ENCODE measurements around the gene FAM47E. TPM values are rescaled to one million over a fixed set of nuclear protein-coding genes. Genes with fewer than 3 reads are reported as not detected.

Gene FAM47E
- total and polyA plus RNA-seq, 4 donors: 0.85 to 2.5 (median 1.7) TPM

- TF ChIP-seq REST (IDR thresholded peaks at IDR 0.05) (peak; percentile 76), EGR1 (IDR thresholded peaks at IDR 0.05; ENCODE audit: low read depth in 2 of 2) (peak; percentile 27 to 92), RXRA (IDR thresholded peaks at IDR 0.05) (peak; percentile 72 to 83), ATF3 (IDR thresholded peaks at IDR 0.05) (peak; percentile 78), HNF4A (conservative IDR thresholded peaks at IDR 0.05) (peak; percentile 76 to 79)
These were observed 24.1 kb downstream of the FAM47E start (continued) for GRCh38 chr4:76275486-76276124.

GRCh38 chr4:76276813-76277212 lies 25.3 kb downstream of the FAM47E start:
- Histone ChIP-seq H3K36me3 (ENCODE audit: control insufficient read depth in 4 of 4, insufficient read depth in 3 of 4, low read depth in 1 of 4, low read length in 3 of 4) (no peaks in the 10 kb centered on the region), H3K9me3 (ENCODE audit: control insufficient read depth in 4 of 4, low read length in 3 of 4) (no peaks in the 10 kb centered on the region), H3K4me3 (ENCODE audit: low read depth in 1 of 3, low read length in 3 of 3) (no peak overlapping the region), H3K9ac (ENCODE audit: low read depth in 1 of 2, low read length in 2 of 2) (no peak overlapping the region), H3K27ac (ENCODE audit: low read depth in 1 of 2, low read length in 2 of 2) (peak overlapping the region; percentile 88 to 96), H3K4me1 (ENCODE audit: control insufficient read depth in 4 of 4, insufficient read depth in 4 of 4, low read length in 3 of 4) (peaks cover 8 to 85% (median 52%) of the 10 kb centered on the region in 4 donors), H3K27me3 (ENCODE audit: control insufficient read depth in 4 of 4, insufficient read depth in 4 of 4, low read length in 3 of 4) (no peaks in the 10 kb centered on the region)
- no peak for DNase-seq (ENCODE audit: low spot score)
- 89% methylated on average over 9 of the region's 9 CpGs for WGBS
- no peak for TF ChIP-seq GABPA (IDR thresholded peaks at IDR 0.05 in 1 of 2, conservative IDR thresholded peaks at IDR 0.05 in 1 of 2)
- no peak for TF ChIP-seq REST (IDR thresholded peaks at IDR 0.05)
- no peak for TF ChIP-seq SP1 (IDR thresholded peaks at IDR 0.05)
- no peak for TF ChIP-seq ZBTB33 (IDR thresholded peaks at IDR 0.05)
- TF ChIP-seq CTCF (IDR thresholded peaks at IDR 0.05; ENCODE audit: low read depth, low read length, missing input control): no peak
- TF ChIP-seq RAD21 (IDR thresholded peaks at IDR 0.05): no peak
- no peak for TF ChIP-seq HNF4A (conservative IDR thresholded peaks at IDR 0.05)
- no peak for TF ChIP-seq HNF4G (IDR thresholded peaks at IDR 0.05)
- no peak for TF ChIP-seq EGR1 (IDR thresholded peaks at IDR 0.05; ENCODE audit: low read depth in 2 of 2)
- TF ChIP-seq YY1 (IDR thresholded peaks at IDR 0.05): no peak
- no peak for TF ChIP-seq MAX (IDR thresholded peaks at IDR 0.05)
- no peak for TF ChIP-seq NR2F2 (IDR thresholded peaks at IDR 0.05)
- no peak for TF ChIP-seq RXRA (IDR thresholded peaks at IDR 0.05)
- no peak for TF ChIP-seq TAF1 (conservative IDR thresholded peaks at IDR 0.05)

All from liver (tissue), 9 donors.